ENCODE results near the gene MAST4.

MAST4 gene

GRCh38 chr5:67077296-67077695 is 481.1 kb downstream of the MAST4 start:
- no peak overlapping the region for H3K27ac ChIP-seq
- no peak for TF ChIP-seq CTCF (conservative IDR thresholded peaks at IDR 0.05)

- no peak overlapping the region for H3K27ac ChIP-seq
- TF ChIP-seq CTCF (conservative IDR thresholded peaks at IDR 0.05): no peak
These were observed 485.1 kb downstream of the MAST4 start for GRCh38 chr5:67081261-67081660.

GRCh38 chr5:67082941-67083340 is 486.7 kb downstream of the MAST4 start:
- TF ChIP-seq CTCF (conservative IDR thresholded peaks at IDR 0.05): no peak
- no peak overlapping the region for H3K27ac ChIP-seq

GRCh38 chr5:67085616-67086015 is 489.4 kb downstream of the MAST4 start:
- TF ChIP-seq CTCF (conservative IDR thresholded peaks at IDR 0.05): no peak

GRCh38 chr5:67089200-67089725 is 493.1 kb downstream of the MAST4 start:
- no peak overlapping the region for H3K27ac ChIP-seq
- TF ChIP-seq CTCF (conservative IDR thresholded peaks at IDR 0.05): no peak

More at GRCh38 chr5:67085616-67086015, 489.4 kb downstream of the MAST4 start:
- H3K27ac ChIP-seq: no peak overlapping the region

GRCh38 chr5:67090040-67090439 is 493.8 kb downstream of the MAST4 start:
- H3K27ac ChIP-seq: no peak overlapping the region
- TF ChIP-seq CTCF (conservative IDR thresholded peaks at IDR 0.05): no peak

- TF ChIP-seq CTCF (conservative IDR thresholded peaks at IDR 0.05): no peak
These were observed 494.4 kb downstream of the MAST4 start for GRCh38 chr5:67090593-67090992.

More at GRCh38 chr5:67090593-67090992, 494.4 kb downstream of the MAST4 start:
- no peak overlapping the region for H3K27ac ChIP-seq
